ENCODE measurements around the gene GUCY1A1. TPM values are rescaled to one million over a fixed set of nuclear protein-coding genes. Genes with fewer than 3 reads are reported as not detected.
"Not testable (repeated sequence)": the region's sequence is repeated elsewhere in the genome, so short reads cannot be mapped to it uniquely, and the experiment has no call there.

Gene GUCY1A1
- total RNA-seq, 6 experiments from 2014 or later, result not detected

DNA sequence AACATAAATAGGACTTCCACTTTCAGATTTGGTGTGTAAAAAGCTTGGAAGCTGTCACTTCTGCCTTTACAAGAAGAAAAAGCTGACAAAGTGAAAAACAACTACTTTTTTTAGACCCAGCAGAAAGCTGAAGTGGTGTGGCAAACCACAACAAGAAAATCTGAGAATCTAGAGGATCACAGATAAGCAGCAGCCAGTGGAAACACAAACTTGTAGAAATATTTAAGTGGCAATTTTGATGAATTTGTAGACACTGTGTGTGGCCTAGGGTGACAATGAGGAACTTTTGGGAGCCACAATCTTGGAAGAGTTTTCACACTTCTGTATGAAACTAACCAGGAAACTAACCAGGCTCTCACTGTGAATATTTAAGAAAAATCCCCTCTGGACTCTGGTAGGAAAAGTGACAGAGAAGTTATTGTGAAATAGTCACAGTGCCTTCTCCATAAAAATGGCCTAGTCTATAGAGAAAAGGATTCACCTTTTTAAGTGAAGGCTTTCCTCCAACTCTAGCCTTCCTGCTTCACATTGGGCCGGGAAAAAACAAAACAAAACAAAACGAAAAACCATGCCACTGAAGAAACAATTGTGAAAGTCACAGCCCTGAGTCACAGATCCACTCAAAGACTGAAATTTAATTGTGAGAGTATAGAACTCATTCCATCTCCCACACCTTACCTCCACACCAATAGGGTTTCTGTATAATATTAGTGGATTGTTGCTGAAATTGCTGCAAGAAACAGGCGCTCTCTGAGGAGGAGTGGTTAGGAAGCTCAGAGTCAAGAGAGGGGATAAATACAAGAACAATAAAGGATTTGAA lies 26.7 kb upstream of the GUCY1A1 start:
- TF ChIP-seq, protein P1, sequence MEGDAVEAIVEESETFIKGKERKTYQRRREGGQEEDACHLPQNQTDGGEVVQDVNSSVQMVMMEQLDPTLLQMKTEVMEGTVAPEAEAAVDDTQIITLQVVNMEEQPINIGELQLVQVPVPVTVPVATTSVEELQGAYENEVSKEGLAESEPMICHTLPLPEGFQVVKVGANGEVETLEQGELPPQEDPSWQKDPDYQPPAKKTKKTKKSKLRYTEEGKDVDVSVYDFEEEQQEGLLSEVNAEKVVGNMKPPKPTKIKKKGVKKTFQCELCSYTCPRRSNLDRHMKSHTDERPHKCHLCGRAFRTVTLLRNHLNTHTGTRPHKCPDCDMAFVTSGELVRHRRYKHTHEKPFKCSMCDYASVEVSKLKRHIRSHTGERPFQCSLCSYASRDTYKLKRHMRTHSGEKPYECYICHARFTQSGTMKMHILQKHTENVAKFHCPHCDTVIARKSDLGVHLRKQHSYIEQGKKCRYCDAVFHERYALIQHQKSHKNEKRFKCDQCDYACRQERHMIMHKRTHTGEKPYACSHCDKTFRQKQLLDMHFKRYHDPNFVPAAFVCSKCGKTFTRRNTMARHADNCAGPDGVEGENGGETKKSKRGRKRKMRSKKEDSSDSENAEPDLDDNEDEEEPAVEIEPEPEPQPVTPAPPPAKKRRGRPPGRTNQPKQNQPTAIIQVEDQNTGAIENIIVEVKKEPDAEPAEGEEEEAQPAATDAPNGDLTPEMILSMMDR (IDR thresholded peaks at IDR 0.05), result no peak
- no peak overlapping the region for H3K27ac Mint-ChIP-seq

DNA sequence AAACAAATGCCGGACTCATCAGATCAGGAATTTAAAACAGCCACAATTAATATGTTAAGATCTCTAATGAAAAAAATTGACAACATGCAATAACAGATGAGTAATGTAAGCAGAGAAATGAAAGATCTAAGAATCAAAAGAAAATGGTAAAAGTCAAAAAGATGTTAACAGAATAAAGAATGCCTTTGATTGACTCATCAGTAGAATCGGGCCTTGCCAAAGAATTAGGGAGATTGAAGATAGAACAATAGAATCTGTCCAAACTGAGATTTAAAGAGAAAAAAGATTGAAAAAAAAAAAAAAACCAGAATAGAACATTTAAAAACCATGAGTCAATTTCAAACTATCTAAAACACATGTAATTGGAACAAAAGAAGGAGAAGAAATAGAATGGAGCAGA lies 25.9 kb upstream of the GUCY1A1 start:
- TF ChIP-seq, protein P1 (IDR thresholded peaks at IDR 0.05), result no peak
- Mint-ChIP-seq H3K27ac (no peak overlapping the region), H3K4me3 (no peak overlapping the region), H3K27me3 (ENCODE audit: insufficient read depth) (peaks cover 1% of the 10 kb centered on the region; the same call in 1 of the 2 replicates), H3K9me3 (no peaks in the 10 kb centered on the region; the same call in 1 of the 2 replicates), H3K36me3 (ENCODE audit: low read depth) (no peaks in the 10 kb centered on the region), H3K4me1 (ENCODE audit: low read depth) (no peaks in the 10 kb centered on the region)
- DNase-seq, result no peak

More for the DNA sequence above, 26.7 kb upstream of the GUCY1A1 start:
- H3K9me3 Mint-ChIP-seq, result peaks cover 3% of the 10 kb centered on the region; the same call in 1 of the 2 replicates
- H3K4me1 Mint-ChIP-seq (ENCODE audit: low read depth), result no peaks in the 10 kb centered on the region
- DNase-seq, result no peak
- H3K27me3 Mint-ChIP-seq (ENCODE audit: insufficient read depth), result peaks cover 1% of the 10 kb centered on the region; the same call in 1 of the 2 replicates
- no peak overlapping the region for H3K4me3 Mint-ChIP-seq
- H3K36me3 Mint-ChIP-seq (ENCODE audit: low read depth), result no peaks in the 10 kb centered on the region

DNA sequence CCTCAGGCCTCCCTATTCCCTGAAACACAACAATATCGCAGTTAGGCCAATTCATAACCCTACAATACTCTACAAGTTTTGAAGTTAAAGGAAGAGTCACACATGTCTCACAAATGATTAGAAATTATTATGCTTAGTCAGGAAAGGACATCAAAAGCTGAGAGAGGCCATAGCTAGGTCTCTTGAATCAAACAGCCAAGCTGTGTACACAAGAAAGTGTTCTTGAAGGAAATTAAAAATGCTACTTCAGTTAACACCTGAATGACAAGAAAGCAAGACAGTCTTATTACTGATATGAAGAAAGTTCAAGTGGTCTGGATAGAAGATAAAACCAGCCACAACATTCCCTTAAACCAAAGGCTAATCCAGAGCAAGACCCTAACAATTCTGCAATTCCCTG lies 23.6 kb upstream of the GUCY1A1 start:
- Mint-ChIP-seq H3K4me1 (ENCODE audit: low read depth) (no peaks in the 10 kb centered on the region), H3K27ac (no peak overlapping the region), H3K9me3 (no peaks in the 10 kb centered on the region; the same call in 1 of the 2 replicates), H3K27me3 (ENCODE audit: insufficient read depth) (no peaks in the 10 kb centered on the region; the same call in 1 of the 2 replicates), H3K4me3 (no peak overlapping the region), H3K36me3 (ENCODE audit: low read depth) (no peaks in the 10 kb centered on the region)
- DNase-seq, result no peak
- TF ChIP-seq, protein P1 (IDR thresholded peaks at IDR 0.05), result no peak

DNA sequence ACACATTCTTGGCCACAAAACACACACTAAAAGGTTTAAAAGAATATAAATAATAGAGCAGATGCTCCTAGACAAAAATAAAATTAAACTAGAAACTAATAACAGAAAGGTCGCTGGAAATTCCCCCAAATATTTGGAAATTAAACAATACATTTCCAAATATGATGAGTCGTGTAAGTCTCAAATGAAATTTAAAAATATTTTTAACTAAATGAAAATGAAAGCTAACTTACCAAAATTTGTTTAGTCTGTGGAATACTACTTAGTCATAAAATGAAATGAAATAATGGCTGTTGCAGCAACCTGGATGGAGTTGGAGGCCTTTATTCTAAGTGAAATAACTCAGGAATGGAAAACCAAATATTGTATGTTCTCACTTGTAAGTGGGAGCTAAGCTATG lies 20.6 kb upstream of the GUCY1A1 start:
- TF ChIP-seq, protein P1 (IDR thresholded peaks at IDR 0.05), result no peak
- no peak for DNase-seq
- H3K27me3 Mint-ChIP-seq (ENCODE audit: insufficient read depth), result peaks cover 2% of the 10 kb centered on the region; the same call in 1 of the 2 replicates
- H3K36me3 Mint-ChIP-seq (ENCODE audit: low read depth), result no peaks in the 10 kb centered on the region
- H3K27ac Mint-ChIP-seq, result no peak overlapping the region
- no peaks in the 10 kb centered on the region; the same call in 1 of the 2 replicates for H3K9me3 Mint-ChIP-seq
- no peak overlapping the region for H3K4me3 Mint-ChIP-seq
- H3K4me1 Mint-ChIP-seq (ENCODE audit: low read depth), result no peaks in the 10 kb centered on the region

DNA sequence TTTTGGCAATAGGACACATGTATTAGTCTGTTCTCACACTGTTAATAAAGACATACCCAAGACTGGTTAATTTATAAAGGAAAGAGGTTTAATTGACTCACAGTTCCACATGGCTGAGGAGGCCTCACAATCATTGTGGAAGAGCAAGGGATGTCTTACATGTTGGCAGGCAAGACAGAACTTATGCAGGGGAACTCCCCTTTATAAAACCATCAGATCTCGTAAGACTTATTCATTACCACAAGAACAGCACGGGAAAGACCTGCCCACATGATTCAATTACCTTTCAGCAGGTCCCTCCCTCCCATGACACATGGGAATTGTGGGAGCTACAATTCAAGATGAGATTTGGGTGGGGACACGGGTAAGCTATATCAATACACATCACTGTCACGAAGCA lies 15.9 kb upstream of the GUCY1A1 start:
- not testable (repeated sequence) for H3K4me3 Mint-ChIP-seq; H3K36me3 Mint-ChIP-seq (ENCODE audit: low read depth); H3K27ac Mint-ChIP-seq; H3K9me3 Mint-ChIP-seq; H3K27me3 Mint-ChIP-seq (ENCODE audit: insufficient read depth); DNase-seq; H3K4me1 Mint-ChIP-seq (ENCODE audit: low read depth)

DNA sequence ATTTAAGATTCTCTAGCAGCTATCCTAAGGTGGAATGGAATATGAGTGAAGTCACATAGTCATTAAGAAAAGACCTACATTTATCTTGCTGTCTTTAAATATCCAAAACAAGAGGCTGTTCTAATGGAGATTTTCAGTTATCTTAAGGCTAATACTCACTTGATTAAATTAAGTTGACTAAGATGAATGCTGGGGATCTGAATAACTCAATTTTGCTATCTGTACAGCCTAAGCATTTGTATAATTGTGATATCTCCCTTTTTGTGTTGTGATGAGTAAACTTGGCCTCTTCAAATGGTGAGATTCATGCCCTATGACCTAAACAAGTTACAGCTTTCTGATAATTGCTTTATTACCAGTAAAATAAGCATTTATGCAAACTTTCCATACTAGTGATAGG lies 13.6 kb upstream of the GUCY1A1 start:
- Mint-ChIP-seq H3K27ac (no peak overlapping the region), H3K9me3 (peaks cover 7% of the 10 kb centered on the region), H3K4me1 (ENCODE audit: low read depth) (no peaks in the 10 kb centered on the region), H3K27me3 (ENCODE audit: insufficient read depth) (peaks cover 4% of the 10 kb centered on the region; the same call in 1 of the 2 replicates), H3K4me3 (no peak overlapping the region), H3K36me3 (ENCODE audit: low read depth) (no peaks in the 10 kb centered on the region)
- no peak for DNase-seq
- TF ChIP-seq, protein P1 (IDR thresholded peaks at IDR 0.05), result no peak

Data from HFFc6 (cell line).